D721Med (cell line): ENCODE results near the gene RPS19BP1.
A peak's percentile ranks its signal among the peaks of the same experiment; 100 is the strongest.

Experiments
- DNase-seq: peaks from one replicate; pipeline ENCODE4 v3.0.0; 2011; ENCODE audit warnings: low spot score; ENCODE audit not compliant: insufficient read length
- FAIRE-seq: peaks from 2 replicates; lab custom pipeline; 2011; peaks lifted over from hg19 to GRCh38; lab: Jason Lieb, UNC
- CTCF ChIP-seq: IDR thresholded peaks from 2 replicates; pipeline ENCODE4 v1.5.1; 2012; ENCODE audit warnings: mild to moderate bottlenecking, control low read depth; ENCODE audit not compliant: insufficient read depth; ENCODE audit errors: missing control alignments

Gene RPS19BP1

GRCh38 chr22:39518144-39518786 is 14.3 kb downstream of the RPS19BP1 start:
- no peak for TF ChIP-seq CTCF
- DNase-seq (no peak), FAIRE-seq (no peak)

DNA sequence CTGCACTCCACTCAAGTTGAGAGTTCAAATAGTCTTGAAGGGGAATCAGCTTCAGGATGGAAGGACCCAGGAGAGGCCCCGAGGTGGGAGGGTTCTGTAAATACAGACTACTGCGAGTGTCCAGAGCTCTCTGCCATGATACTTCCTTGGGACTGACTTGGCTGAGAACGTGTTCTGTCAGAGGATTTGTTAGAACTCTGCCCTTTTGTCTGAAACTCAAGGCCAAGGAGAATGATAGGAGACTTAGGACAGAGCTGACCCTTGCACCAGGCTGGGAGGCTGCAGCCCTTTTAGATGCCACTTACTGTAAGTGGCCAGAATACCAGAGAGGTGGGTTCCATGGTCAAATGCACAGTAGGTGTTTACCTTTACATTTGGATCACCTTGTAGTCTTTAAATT is 15.1 kb downstream of the RPS19BP1 start:
- FAIRE-seq (no peak), DNase-seq (no peak)
- no peak for TF ChIP-seq CTCF

GRCh38 chr22:39515266-39516050 is 17.1 kb downstream of the RPS19BP1 start:
- no peak for FAIRE-seq

DNA sequence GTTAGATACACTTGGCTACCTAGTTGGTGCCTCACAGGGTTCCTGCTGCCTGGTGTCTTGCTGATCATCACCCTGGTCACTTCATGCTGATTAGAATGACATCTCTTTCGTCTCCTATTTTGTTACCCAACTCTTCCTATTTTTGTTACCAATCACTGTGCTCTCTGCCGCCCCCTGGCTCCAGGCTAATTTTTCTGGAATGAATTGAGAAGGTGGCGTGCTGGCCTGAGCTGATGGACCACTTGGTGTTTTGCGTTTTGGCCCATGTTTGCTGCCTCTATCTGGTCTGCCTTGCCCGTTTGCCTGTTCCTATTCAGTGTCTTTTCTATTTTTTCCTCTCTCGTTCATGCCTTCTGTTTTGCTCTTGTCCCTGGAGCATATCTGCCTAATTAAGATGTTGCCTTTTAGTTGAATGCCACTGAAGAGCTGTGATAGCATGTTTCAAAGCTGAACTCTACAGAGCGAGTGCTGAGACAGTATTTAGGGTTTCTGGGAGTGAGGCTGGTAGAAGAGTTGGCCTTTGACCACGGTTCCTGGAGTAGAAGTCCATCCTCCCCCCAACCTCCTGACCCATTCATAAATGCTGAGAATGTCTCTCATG is 18.1 kb downstream of the RPS19BP1 start:
- no peak for DNase-seq
- no peak for FAIRE-seq
- peak; percentile 61 for TF ChIP-seq CTCF

More at GRCh38 chr22:39515266-39516050, 17.1 kb downstream of the RPS19BP1 start:
- TF ChIP-seq CTCF = no peak
- DNase-seq = no peak

- FAIRE-seq = no peak
- TF ChIP-seq CTCF = no peak
These were observed 18.8 kb downstream of the RPS19BP1 start for GRCh38 chr22:39513791-39514190.

GRCh38 chr22:39512026-39512425 is 20.5 kb downstream of the RPS19BP1 start:
- FAIRE-seq (no peak), DNase-seq (no peak)
- no peak for TF ChIP-seq CTCF

More at GRCh38 chr22:39513791-39514190, 18.8 kb downstream of the RPS19BP1 start:
- DNase-seq = no peak
